Chondrocyte (in vitro differentiated cells): ENCODE data around the gene LOXHD1. TPM values are rescaled to one million over a fixed set of nuclear protein-coding genes. Genes with fewer than 3 reads are reported as not detected.

ENCODE experiments used
- DNase-seq: peaks from one replicate; pipeline ENCODE4 v3.0.0; 2021; ENCODE audit warnings: mixed read lengths, low spot score
- H3K27ac Mint-ChIP-seq: one replicate; pipeline ENCODE4 v1.8.0; 2021; ENCODE audit warnings: mild to moderate bottlenecking, moderate library complexity, mixed read lengths; ENCODE audit not compliant: unreplicated experiment
- H3K27me3 Mint-ChIP-seq: 2 replicates; pipeline ENCODE4 v1.8.0; 2021; ENCODE audit warnings: low read depth, mixed read lengths
- H3K36me3 Mint-ChIP-seq: 2 replicates; pipeline ENCODE4 v1.8.0; 2021; ENCODE audit warnings: low read depth, mixed read lengths
- H3K4me1 Mint-ChIP-seq: 2 replicates; pipeline ENCODE4 v1.8.0; 2021; ENCODE audit warnings: low read depth, mild to moderate bottlenecking, mixed read lengths
- H3K4me3 Mint-ChIP-seq: one replicate; pipeline ENCODE4 v1.8.0; 2021; ENCODE audit warnings: mild to moderate bottlenecking, moderate library complexity, mixed read lengths; ENCODE audit not compliant: unreplicated experiment
- H3K9me3 Mint-ChIP-seq: 2 replicates; pipeline ENCODE4 v1.8.0; 2021; ENCODE audit warnings: low read depth, mixed read lengths
- CTCF ChIP-seq: fragments of 200-600 bp; sonication (generic); IDR thresholded peaks from 2 replicates; pipeline ENCODE4 v1.5.0; 2021; ENCODE audit warnings: antibody characterized with exemption, mild to moderate bottlenecking, moderate library complexity
- total RNA-seq: library from RNA; stranded (reverse); gene quantifications from 3 replicates; pipeline ENCODE4 v1.2.1, GENCODE V29; 2021

The LOXHD1 gene
- total RNA-seq, 1 donor from 2014 or later = not detected

GRCh38 chr18:46646468-46646867 is 10.6 kb downstream of the LOXHD1 start:
- Mint-ChIP-seq H3K27ac (no peak overlapping the region), H3K36me3 (no peaks in the 10 kb centered on the region), H3K9me3 (no peaks in the 10 kb centered on the region), H3K4me1 (no peaks in the 10 kb centered on the region), H3K4me3 (no peak overlapping the region), H3K27me3 (peaks cover 63% of the 10 kb centered on the region)
- no peak for TF ChIP-seq CTCF
- DNase-seq = no peak

GRCh38 chr18:46642561-46642960 is 14.5 kb downstream of the LOXHD1 start:
- no peaks in the 10 kb centered on the region for H3K36me3 Mint-ChIP-seq
- no peak for TF ChIP-seq CTCF
- no peaks in the 10 kb centered on the region for H3K9me3 Mint-ChIP-seq
- H3K4me3 Mint-ChIP-seq = no peak overlapping the region
- no peak for DNase-seq
- peaks cover 60% of the 10 kb centered on the region for H3K27me3 Mint-ChIP-seq
- no peaks in the 10 kb centered on the region for H3K4me1 Mint-ChIP-seq
- H3K27ac Mint-ChIP-seq = no peak overlapping the region

- no peak for TF ChIP-seq CTCF
- no peaks in the 10 kb centered on the region for H3K36me3 Mint-ChIP-seq
- H3K27me3 Mint-ChIP-seq = peaks cover 56% of the 10 kb centered on the region
- no peaks in the 10 kb centered on the region for H3K4me1 Mint-ChIP-seq
- no peak overlapping the region for H3K27ac Mint-ChIP-seq
- no peaks in the 10 kb centered on the region for H3K9me3 Mint-ChIP-seq
- no peak overlapping the region for H3K4me3 Mint-ChIP-seq
- DNase-seq = no peak
These were observed 15.1 kb downstream of the LOXHD1 start for GRCh38 chr18:46641917-46642316.

- no peaks in the 10 kb centered on the region for H3K9me3 Mint-ChIP-seq
- peaks cover 44% of the 10 kb centered on the region for H3K27me3 Mint-ChIP-seq
- no peak for DNase-seq
- H3K27ac Mint-ChIP-seq = no peak overlapping the region
- H3K36me3 Mint-ChIP-seq = no peaks in the 10 kb centered on the region
- TF ChIP-seq CTCF = no peak
- H3K4me1 Mint-ChIP-seq = no peaks in the 10 kb centered on the region
- H3K4me3 Mint-ChIP-seq = no peak overlapping the region
These were observed 17.6 kb downstream of the LOXHD1 start for GRCh38 chr18:46639386-46639785.

DNA sequence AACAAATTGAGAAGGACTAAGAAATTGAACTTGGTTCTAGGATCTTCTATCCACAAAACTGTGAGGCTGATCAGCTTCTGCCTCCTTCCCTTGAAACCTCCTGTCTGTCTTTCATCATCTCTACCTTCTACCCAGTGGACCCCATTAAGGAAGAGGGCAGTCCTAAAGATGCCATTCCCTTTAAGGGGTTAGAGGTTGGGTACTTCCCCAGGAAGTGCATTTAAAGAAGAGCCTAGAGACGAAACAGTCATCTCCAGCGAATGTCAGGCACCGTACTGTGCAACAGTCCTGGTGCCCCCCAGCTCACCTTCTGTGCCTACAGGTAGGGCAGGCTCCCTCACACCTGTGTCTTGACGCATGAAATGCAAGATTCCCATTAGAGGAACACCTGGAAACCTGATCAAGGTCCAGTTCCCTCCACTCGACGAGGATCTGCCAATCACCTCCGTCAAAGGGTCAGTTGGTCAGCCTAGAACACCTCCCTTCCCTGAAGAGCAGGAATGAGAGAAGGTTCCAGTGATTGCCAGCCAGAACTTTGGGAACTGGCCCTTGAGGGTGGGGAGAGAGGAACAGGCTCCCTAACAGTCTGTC is 20.9 kb downstream of the LOXHD1 start:
- H3K4me1 Mint-ChIP-seq = no peaks in the 10 kb centered on the region
- peaks cover 8% of the 10 kb centered on the region for H3K9me3 Mint-ChIP-seq
- no peaks in the 10 kb centered on the region for H3K36me3 Mint-ChIP-seq

More for the DNA sequence above, 20.9 kb downstream of the LOXHD1 start:
- no peak for TF ChIP-seq CTCF
- DNase-seq = no peak
- Mint-ChIP-seq H3K4me3 (no peak overlapping the region), H3K27me3 (peaks cover 31% of the 10 kb centered on the region), H3K27ac (no peak overlapping the region)
